ENCODE results near the gene PUM1. TPM values are rescaled to one million over a fixed set of nuclear protein-coding genes. Genes with fewer than 3 reads are reported as not detected.
A peak's percentile ranks its signal among the peaks of the same experiment; 100 is the strongest.

Gene PUM1
- total and polyA plus RNA-seq, 9 donors, result 36.3 to 125 (median 112) TPM

DNA sequence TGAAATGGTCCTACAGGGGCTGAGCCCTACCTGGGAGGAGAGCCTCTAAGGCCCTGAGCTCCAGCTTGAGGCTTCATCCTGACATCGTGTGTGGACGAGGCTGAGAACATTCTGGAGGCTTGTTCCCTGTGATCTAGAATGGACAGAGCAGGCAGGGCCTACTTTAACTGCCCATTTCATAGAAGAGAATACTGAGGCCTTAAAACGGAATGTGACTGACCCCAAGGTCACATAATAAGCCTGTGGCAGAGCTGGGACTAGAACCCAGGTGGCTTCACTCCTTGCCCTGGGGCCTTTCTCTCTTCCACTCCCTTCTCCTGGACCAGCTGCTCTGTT, 151.0 kb downstream of the PUM1 start:
- DNase-seq, result peak in 1 of 5 donors; percentile 7
- peaks cover 2% of the 10 kb centered on the region for H3K4me1 ChIP-seq (ENCODE audit: insufficient read depth)
- H3K9me3 ChIP-seq, result no peaks in the 10 kb centered on the region
- 74 to 84% (median 82%) methylated on average over 3 of the region's 3 CpGs for WGBS, 3 donors
- TF ChIP-seq EP300 (IDR thresholded peaks at IDR 0.05) (no peak), POLR2A (IDR thresholded peaks at IDR 0.05) (no peak)
- TF ChIP-seq, protein P1, sequence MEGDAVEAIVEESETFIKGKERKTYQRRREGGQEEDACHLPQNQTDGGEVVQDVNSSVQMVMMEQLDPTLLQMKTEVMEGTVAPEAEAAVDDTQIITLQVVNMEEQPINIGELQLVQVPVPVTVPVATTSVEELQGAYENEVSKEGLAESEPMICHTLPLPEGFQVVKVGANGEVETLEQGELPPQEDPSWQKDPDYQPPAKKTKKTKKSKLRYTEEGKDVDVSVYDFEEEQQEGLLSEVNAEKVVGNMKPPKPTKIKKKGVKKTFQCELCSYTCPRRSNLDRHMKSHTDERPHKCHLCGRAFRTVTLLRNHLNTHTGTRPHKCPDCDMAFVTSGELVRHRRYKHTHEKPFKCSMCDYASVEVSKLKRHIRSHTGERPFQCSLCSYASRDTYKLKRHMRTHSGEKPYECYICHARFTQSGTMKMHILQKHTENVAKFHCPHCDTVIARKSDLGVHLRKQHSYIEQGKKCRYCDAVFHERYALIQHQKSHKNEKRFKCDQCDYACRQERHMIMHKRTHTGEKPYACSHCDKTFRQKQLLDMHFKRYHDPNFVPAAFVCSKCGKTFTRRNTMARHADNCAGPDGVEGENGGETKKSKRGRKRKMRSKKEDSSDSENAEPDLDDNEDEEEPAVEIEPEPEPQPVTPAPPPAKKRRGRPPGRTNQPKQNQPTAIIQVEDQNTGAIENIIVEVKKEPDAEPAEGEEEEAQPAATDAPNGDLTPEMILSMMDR (IDR thresholded peaks at IDR 0.05), result no peak
- intact Hi-C loops (cut with DNase I), result loop anchor here (5.0 to 10.0 kb wide), 4 partner anchors 132 to 510 kb away; partner anchors contain the start of gene MATN1 (in 3 of the 4)
- no peak overlapping the region for H3K4me3 ChIP-seq
- no peaks in the 10 kb centered on the region for H3K27me3 ChIP-seq
- H3K36me3 ChIP-seq, result no peaks in the 10 kb centered on the region
- H3K27ac ChIP-seq, result no peak overlapping the region

DNA sequence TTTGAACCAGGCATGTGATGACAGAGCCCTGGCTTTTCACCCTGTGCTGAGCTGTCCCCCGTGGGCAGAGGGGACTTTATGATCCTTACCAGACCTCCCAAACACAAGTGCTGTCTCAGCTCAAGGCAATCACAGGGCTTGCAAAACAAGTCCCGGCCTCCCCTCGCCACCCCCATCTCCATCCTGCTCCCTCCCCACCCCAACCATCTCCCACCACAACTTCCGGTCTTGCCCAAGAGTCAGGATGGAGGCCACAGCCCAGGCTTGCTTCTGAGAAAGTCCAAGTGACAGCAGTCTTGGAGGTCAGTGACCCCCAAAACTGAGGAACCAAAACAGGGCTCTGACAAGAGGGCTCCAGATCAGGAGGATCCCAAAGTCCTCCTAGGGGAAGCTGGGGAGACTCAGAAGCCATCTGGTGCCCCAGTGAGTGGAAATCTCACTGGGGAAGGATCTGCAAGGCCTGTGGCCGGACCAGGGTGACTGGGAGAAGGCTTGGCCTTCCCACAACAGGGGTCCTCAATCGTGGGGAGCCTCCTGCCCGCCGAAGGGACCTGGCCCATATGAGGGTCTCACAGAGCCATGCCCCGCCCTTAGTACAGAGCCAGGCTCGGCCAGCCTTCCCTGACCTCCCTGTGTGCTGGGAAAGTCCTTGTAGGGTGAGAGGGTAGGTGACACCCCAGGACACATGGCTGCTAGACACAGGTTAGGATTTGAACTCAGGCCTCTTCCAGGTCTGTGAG, 152.4 kb downstream of the PUM1 start:
- peak in 1 of 5 donors; percentile 29 for DNase-seq
- Histone ChIP-seq H3K27me3 (no peaks in the 10 kb centered on the region), H3K27ac (no peak overlapping the region)

DNA sequence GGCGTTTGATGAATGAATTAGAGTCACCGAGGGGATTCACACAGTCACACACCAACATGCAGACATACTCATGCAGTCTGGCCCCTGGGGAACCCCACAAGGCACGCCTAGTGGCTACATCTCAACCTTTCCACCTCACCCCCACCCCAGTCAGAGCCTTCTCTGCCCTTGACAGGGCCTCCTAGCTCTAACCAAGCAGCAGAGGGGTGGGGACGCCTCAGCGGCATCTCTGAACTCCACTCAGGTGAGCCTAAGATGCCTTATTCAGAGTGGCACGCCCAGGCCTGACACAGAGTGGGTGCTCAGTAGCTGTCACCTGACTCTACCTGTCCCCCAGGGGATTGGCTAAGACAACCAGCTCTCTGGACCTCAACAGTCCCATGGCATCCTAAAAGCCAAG, 153.3 kb downstream of the PUM1 start:
- peak in 1 of 5 donors; percentile 33 for DNase-seq
- Histone ChIP-seq H3K9me3 (no peaks in the 10 kb centered on the region), H3K27me3 (no peaks in the 10 kb centered on the region), H3K4me1 (ENCODE audit: insufficient read depth) (peaks cover 7% of the 10 kb centered on the region), H3K4me3 (no peak overlapping the region), H3K27ac (no peak overlapping the region), H3K36me3 (no peaks in the 10 kb centered on the region)
- intact Hi-C loops (cut with DNase I), result loop anchor here (5.0 to 10.0 kb wide), 4 partner anchors 130 to 513 kb away; partner anchors contain the start of gene MATN1 (in 3 of the 4)
- TF ChIP-seq POLR2A (IDR thresholded peaks at IDR 0.05) (no peak), EP300 (IDR thresholded peaks at IDR 0.05) (no peak)
- TF ChIP-seq, protein P1 (IDR thresholded peaks at IDR 0.05), result no peak
- 83 to 88% (median 87%) methylated on average over 6 of the region's 6 CpGs for WGBS, 3 donors

More for the DNA sequence above, 152.4 kb downstream of the PUM1 start:
- TF ChIP-seq, protein P1 (IDR thresholded peaks at IDR 0.05), result no peak
- TF ChIP-seq POLR2A (IDR thresholded peaks at IDR 0.05) (no peak), EP300 (IDR thresholded peaks at IDR 0.05) (no peak)
- WGBS, 3 donors, result 87 to 88% (median 88%) methylated on average over 10 of the region's 10 CpGs
- intact Hi-C loops (cut with DNase I), result loop anchor here (5.0 to 10.0 kb wide), 4 partner anchors 131 to 512 kb away; partner anchors contain the start of gene MATN1 (in 3 of the 4)
- H3K4me3 ChIP-seq, result no peak overlapping the region
- peaks cover 4% of the 10 kb centered on the region for H3K4me1 ChIP-seq (ENCODE audit: insufficient read depth)
- H3K36me3 ChIP-seq, result no peaks in the 10 kb centered on the region
- H3K9me3 ChIP-seq, result no peaks in the 10 kb centered on the region

DNA sequence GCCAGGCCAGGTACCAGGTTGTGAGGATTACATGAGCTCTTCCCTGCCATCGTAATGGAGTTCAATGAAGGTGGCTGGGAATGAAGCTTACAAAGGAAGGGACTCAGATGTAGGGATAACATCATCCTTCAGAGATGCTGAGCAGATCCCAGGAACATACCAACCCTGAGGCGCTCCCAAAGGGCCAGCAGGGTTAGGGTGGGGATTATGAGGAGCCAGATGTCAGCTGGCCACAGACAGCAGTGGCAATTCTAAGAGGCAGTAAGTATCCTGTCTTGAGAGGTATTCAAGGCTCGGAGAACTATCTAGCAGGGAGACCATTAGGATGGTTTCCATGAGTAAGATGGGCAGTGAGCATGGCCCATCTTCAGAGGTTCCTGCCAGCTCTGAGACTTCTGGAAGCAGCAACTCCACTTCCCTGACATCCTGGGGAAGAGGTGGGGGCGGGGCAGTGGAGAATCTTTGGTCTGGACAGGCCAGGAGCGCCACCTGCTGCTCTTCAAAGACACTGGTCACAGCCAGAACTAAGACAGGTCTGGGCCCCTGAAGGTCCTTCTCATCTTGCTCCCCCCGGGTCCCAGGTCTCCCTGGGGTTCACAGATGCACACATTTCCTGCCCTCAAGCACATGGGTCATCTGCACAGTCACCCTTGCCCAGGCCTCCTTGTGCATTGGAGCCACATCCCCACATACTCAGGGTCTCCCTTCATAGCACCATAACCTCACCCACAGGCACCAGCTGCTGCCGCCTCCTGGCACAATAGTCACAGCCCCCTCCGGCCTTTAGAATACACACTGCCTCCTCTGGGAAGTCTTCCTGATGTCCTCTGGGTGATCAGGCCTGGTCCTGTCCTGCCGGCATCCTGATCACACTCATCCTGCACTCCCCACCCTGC, 154.2 kb downstream of the PUM1 start:
- H3K4me1 ChIP-seq (ENCODE audit: insufficient read depth), result peaks cover 7% of the 10 kb centered on the region
- peak; percentile 83 to 92 (median 88) for DNase-seq
- H3K4me3 ChIP-seq, result no peak overlapping the region
- no peaks in the 10 kb centered on the region for H3K27me3 ChIP-seq
- no peak overlapping the region for H3K27ac ChIP-seq
- TF ChIP-seq, protein P1 (IDR thresholded peaks at IDR 0.05), result peak; percentile 49 to 82 (median 82)
- no peak for TF ChIP-seq EP300 (IDR thresholded peaks at IDR 0.05)
- TF ChIP-seq POLR2A (IDR thresholded peaks at IDR 0.05), result no peak
- 38 to 42% (median 40%) methylated on average over 9 of the region's 9 CpGs for WGBS, 3 donors
- intact Hi-C loops (cut with DNase I), result loop anchor here (1.0 to 10.0 kb wide), 7 partner anchors 109 to 513 kb away; partner anchors contain the start of gene MATN1 (in 3 of the 4)
- no peaks in the 10 kb centered on the region for H3K9me3 ChIP-seq
- no peaks in the 10 kb centered on the region for H3K36me3 ChIP-seq
